ENCODE measurements around the gene ITIH6. TPM values are rescaled to one million over a fixed set of nuclear protein-coding genes. Genes with fewer than 3 reads are reported as not detected.

The ITIH6 gene
- total and polyA plus RNA-seq, 4 donors = not detected

DNA sequence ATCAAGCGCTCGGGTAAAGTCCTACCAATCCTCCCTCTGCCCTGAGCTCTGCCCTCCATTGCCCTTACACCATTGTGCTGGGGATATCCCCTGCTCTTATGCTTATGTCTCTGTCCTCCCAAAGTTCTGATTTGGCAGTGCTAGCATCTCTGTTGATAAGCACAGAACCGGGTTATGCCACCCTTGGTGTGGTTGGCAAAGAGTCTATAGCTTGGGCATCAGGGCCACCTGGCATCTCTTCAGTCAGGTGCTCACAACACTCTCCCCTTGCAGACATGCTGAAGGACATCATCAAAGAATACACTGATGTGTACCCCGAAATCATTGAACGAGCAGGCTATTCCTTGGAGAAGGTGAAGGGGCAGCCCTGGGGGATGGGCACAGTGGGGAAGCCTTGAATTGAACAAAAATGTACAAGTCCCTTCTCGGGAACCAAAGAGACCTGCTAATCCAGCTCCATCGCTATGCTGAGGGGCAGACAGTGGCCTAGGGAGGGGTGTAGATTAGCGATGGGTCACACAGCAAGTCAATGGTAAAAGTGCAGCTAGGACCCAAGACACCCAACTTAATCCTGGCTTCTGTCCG is 13.3 kb upstream of the ITIH6 start:
- intact Hi-C loops (cut with DNase I) = no loop called here
- ATAC-seq (ENCODE audit: low FRiP score) (no peak), DNase-seq (no peak)
- Histone ChIP-seq H3K36me3 (ENCODE audit: control insufficient read depth in 1 of 2, insufficient read depth in 2 of 2, low read length in 1 of 2) (peaks cover 0 to 18% of the 10 kb centered on the region in 2 donors), H3K27me3 (ENCODE audit: control insufficient read depth in 1 of 2, insufficient read depth in 2 of 2, low read length in 1 of 2) (no peaks in the 10 kb centered on the region), H3K9me3 (ENCODE audit: control insufficient read depth, low read length) (no peaks in the 10 kb centered on the region), H3K4me1 (ENCODE audit: control insufficient read depth in 1 of 2, insufficient read depth in 2 of 2, low read length in 2 of 2) (no peaks in the 10 kb centered on the region), H3K4me3 (ENCODE audit: low read length in 2 of 2) (no peak overlapping the region), H3K27ac (ENCODE audit: low read depth in 1 of 2, low read length in 2 of 2) (no peak overlapping the region)
- WGBS, 2 donors = 65 to 67% methylated on average over 9 of the region's 9 CpGs

DNA sequence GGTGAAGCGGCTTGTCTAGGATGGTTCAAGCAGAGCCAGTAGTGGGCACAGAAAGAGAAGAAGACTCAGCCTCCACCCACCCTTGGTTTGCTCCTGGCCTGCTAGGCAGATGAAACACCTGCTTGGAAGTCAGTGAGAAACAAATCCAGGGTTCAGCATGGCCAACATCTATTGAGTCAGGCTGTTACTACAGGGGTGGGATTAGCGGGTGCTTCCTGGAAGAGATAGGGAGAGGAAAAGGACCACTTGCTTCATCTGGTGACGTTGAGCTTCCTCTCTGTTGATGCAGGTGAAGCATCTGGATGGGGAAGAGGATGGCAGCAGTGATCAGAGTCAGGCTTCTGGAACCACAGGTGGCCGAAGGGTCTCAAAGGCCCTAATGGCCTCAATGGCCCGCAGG is 12.5 kb upstream of the ITIH6 start:
- H3K4me3 ChIP-seq (ENCODE audit: low read length in 2 of 2) = no peak overlapping the region
- H3K9me3 ChIP-seq (ENCODE audit: control insufficient read depth, low read length) = no peaks in the 10 kb centered on the region
- ATAC-seq (ENCODE audit: low FRiP score) = no peak
- intact Hi-C loops (cut with DNase I) = no loop called here
- no peaks in the 10 kb centered on the region for H3K27me3 ChIP-seq (ENCODE audit: control insufficient read depth in 1 of 2, insufficient read depth in 2 of 2, low read length in 1 of 2)
- peaks cover 0 to 16% of the 10 kb centered on the region in 2 donors for H3K36me3 ChIP-seq (ENCODE audit: control insufficient read depth in 1 of 2, insufficient read depth in 2 of 2, low read length in 1 of 2)
- DNase-seq = no peak
- H3K4me1 ChIP-seq (ENCODE audit: control insufficient read depth in 1 of 2, insufficient read depth in 2 of 2, low read length in 2 of 2) = no peaks in the 10 kb centered on the region
- WGBS, 2 donors = 71 to 80% methylated on average over 5 of the region's 5 CpGs
- no peak overlapping the region for H3K27ac ChIP-seq (ENCODE audit: low read depth in 1 of 2, low read length in 2 of 2)

GRCh38 chrX:54808605-54809483 is 10.8 kb upstream of the ITIH6 start:
- peak; percentile 95 to 96 for DNase-seq
- peak; percentile 93 for ATAC-seq (ENCODE audit: low FRiP score)
- Histone ChIP-seq H3K36me3 (ENCODE audit: control insufficient read depth in 1 of 2, insufficient read depth in 2 of 2, low read length in 1 of 2) (peaks cover 0 to 10% of the 10 kb centered on the region in 2 donors), H3K4me1 (ENCODE audit: control insufficient read depth in 1 of 2, insufficient read depth in 2 of 2, low read length in 2 of 2) (no peaks in the 10 kb centered on the region), H3K27ac (ENCODE audit: low read depth in 1 of 2, low read length in 2 of 2) (peak overlapping the region in 1 of 2 donors; percentile 39), H3K9me3 (ENCODE audit: control insufficient read depth, low read length) (no peaks in the 10 kb centered on the region), H3K27me3 (ENCODE audit: control insufficient read depth in 1 of 2, insufficient read depth in 2 of 2, low read length in 1 of 2) (no peaks in the 10 kb centered on the region), H3K4me3 (ENCODE audit: low read length in 2 of 2) (peak overlapping the region; percentile 8 to 41)
- intact Hi-C loops (cut with DNase I) = loop anchor here (2.0 to 10.0 kb wide), 2 partner anchors 170 to 764 kb away; partner anchors contain the start of gene PHF8 (in 1 of the 2)
- 1 to 31% methylated on average over 38 of the region's 38 CpGs for WGBS, 2 donors

GRCh38 chrX:54808109-54808604 is 10.1 kb upstream of the ITIH6 start:
- Histone ChIP-seq H3K9me3 (ENCODE audit: control insufficient read depth, low read length) (no peaks in the 10 kb centered on the region), H3K27me3 (ENCODE audit: control insufficient read depth in 1 of 2, insufficient read depth in 2 of 2, low read length in 1 of 2) (no peaks in the 10 kb centered on the region), H3K4me1 (ENCODE audit: control insufficient read depth in 1 of 2, insufficient read depth in 2 of 2, low read length in 2 of 2) (no peaks in the 10 kb centered on the region), H3K27ac (ENCODE audit: low read depth in 1 of 2, low read length in 2 of 2) (peak overlapping the region in 1 of 2 donors; percentile 85), H3K4me3 (ENCODE audit: low read length in 2 of 2) (peak overlapping the region; percentile 8 to 41), H3K36me3 (ENCODE audit: control insufficient read depth in 1 of 2, insufficient read depth in 2 of 2, low read length in 1 of 2) (peaks cover 0 to 9% of the 10 kb centered on the region in 2 donors)
- peak; percentile 81 to 89 for DNase-seq
- intact Hi-C loops (cut with DNase I) = loop anchor here (2.0 to 10.0 kb wide), 2 partner anchors 169 to 763 kb away; partner anchors contain the start of gene PHF8 (in 1 of the 2)
- ATAC-seq (ENCODE audit: low FRiP score) = peak; percentile 87
- 1 to 35% methylated on average over 22 to 23 of the region's 23 CpGs for WGBS, 2 donors

DNA sequence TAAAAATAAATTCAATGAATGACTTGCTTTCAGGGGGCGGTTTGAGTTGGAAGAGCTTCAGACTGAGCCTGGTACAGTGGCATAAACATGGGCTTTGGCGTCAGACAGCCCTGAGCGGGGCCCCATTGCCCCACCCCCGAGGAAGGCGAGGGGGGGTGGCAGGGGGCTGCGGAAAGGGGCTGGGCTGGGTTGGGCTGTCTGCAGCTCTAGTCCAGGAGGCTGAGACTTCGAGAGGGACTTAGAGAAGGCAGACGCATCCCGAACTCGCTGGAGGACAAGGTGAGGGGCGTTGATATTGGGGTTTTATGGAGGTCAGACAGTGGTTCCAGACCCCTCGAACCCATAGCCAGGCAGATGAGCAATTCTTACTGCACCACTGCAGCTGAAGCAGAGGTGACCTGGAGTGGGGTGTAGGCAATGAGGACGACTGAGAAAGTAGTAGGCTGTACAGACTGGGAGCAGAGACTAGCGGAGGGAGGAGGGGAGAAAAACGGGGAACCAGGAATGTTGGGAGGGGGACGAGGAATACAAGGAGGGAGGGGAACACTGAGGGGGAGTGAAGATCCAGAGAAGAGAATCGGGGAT is 9.6 kb upstream of the ITIH6 start, which contains the start of gene MAGED2:
MAGED2 (plus strand) TSS at position 222 of the 585 bp plus-strand sequence. CDS start 1,587 bp downstream, outside the sequence.
- Histone ChIP-seq H3K36me3 (ENCODE audit: control insufficient read depth in 1 of 2, insufficient read depth in 2 of 2, low read length in 1 of 2) (peaks cover 0 to 9% of the 10 kb centered on the region in 2 donors), H3K4me1 (ENCODE audit: control insufficient read depth in 1 of 2, insufficient read depth in 2 of 2, low read length in 2 of 2) (no peaks in the 10 kb centered on the region), H3K4me3 (ENCODE audit: low read length in 2 of 2) (peak within 1 kb of the TSS; percentile 8 to 41), H3K9me3 (ENCODE audit: control insufficient read depth, low read length) (no peaks in the 10 kb centered on the region), H3K27ac (ENCODE audit: low read depth in 1 of 2, low read length in 2 of 2) (peak within 1 kb of the TSS in 1 of 2 donors; percentile 85), H3K27me3 (ENCODE audit: control insufficient read depth in 1 of 2, insufficient read depth in 2 of 2, low read length in 1 of 2) (no peaks in the 10 kb centered on the region)
- WGBS, 2 donors = 0 to 29% methylated on average over 16 to 17 of the region's 17 CpGs
- intact Hi-C loops (cut with DNase I) = loop anchor here (2.0 to 10.0 kb wide), 2 partner anchors 169 to 763 kb away; partner anchors contain the start of gene PHF8 (in 1 of the 2)
- ATAC-seq (ENCODE audit: low FRiP score) (peak; percentile 67), DNase-seq (peak; percentile 61 to 82)

- ATAC-seq (ENCODE audit: low FRiP score) (no peak), DNase-seq (no peak)
- Histone ChIP-seq H3K27ac (ENCODE audit: low read depth in 1 of 2, low read length in 2 of 2) (no peak overlapping the region), H3K9me3 (ENCODE audit: control insufficient read depth, low read length) (no peaks in the 10 kb centered on the region), H3K4me3 (ENCODE audit: low read length in 2 of 2) (no peak overlapping the region), H3K27me3 (ENCODE audit: control insufficient read depth in 1 of 2, insufficient read depth in 2 of 2, low read length in 1 of 2) (no peaks in the 10 kb centered on the region), H3K4me1 (ENCODE audit: control insufficient read depth in 1 of 2, insufficient read depth in 2 of 2, low read length in 2 of 2) (no peaks in the 10 kb centered on the region), H3K36me3 (ENCODE audit: control insufficient read depth in 1 of 2, insufficient read depth in 2 of 2, low read length in 1 of 2) (no peaks in the 10 kb centered on the region)
- WGBS, 2 donors = 76 to 98% methylated on average over 2 of the region's 2 CpGs
- intact Hi-C loops (cut with DNase I) = no loop called here
Measured at GRCh38 chrX:54799046-54799445, 991 bp upstream of the ITIH6 start.

DNA sequence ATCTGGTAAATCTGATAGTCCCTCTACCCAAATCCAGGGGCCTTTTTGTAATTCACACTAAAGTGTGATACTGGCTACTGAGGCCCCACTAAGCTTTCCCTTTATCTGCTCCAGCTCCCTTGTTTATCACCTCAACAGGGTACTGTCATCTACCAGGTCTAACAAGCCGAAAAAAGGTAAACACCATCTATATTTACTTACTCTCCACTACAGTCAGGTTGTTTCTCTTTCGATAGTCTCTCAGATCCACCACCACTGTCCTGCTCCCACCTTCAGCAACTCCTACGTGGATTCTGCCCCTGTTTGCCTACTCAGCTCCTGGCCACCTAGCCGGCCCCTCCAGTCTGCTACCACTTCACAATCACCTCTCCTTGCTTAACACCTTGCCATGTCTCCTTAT is 3.3 kb downstream of the ITIH6 start:
- no peak for ATAC-seq (ENCODE audit: low FRiP score)
- DNase-seq = no peak
- H3K4me3 ChIP-seq (ENCODE audit: low read length in 2 of 2) = no peak overlapping the region
- intact Hi-C loops (cut with DNase I) = no loop called here
- H3K4me1 ChIP-seq (ENCODE audit: control insufficient read depth in 1 of 2, insufficient read depth in 2 of 2, low read length in 2 of 2) = no peaks in the 10 kb centered on the region
- WGBS, 2 donors = 74 to 89% methylated on average over 4 of the region's 4 CpGs
- no peaks in the 10 kb centered on the region for H3K36me3 ChIP-seq (ENCODE audit: control insufficient read depth in 1 of 2, insufficient read depth in 2 of 2, low read length in 1 of 2)
- no peak overlapping the region for H3K27ac ChIP-seq (ENCODE audit: low read depth in 1 of 2, low read length in 2 of 2)
- H3K9me3 ChIP-seq (ENCODE audit: control insufficient read depth, low read length) = no peaks in the 10 kb centered on the region
- no peaks in the 10 kb centered on the region for H3K27me3 ChIP-seq (ENCODE audit: control insufficient read depth in 1 of 2, insufficient read depth in 2 of 2, low read length in 1 of 2)

GRCh38 chrX:54794028-54794427 is 4.0 kb downstream of the ITIH6 start:
- Histone ChIP-seq H3K27ac (ENCODE audit: low read depth in 1 of 2, low read length in 2 of 2) (no peak overlapping the region), H3K27me3 (ENCODE audit: control insufficient read depth in 1 of 2, insufficient read depth in 2 of 2, low read length in 1 of 2) (no peaks in the 10 kb centered on the region), H3K4me1 (ENCODE audit: control insufficient read depth in 1 of 2, insufficient read depth in 2 of 2, low read length in 2 of 2) (no peaks in the 10 kb centered on the region), H3K4me3 (ENCODE audit: low read length in 2 of 2) (no peak overlapping the region), H3K36me3 (ENCODE audit: control insufficient read depth in 1 of 2, insufficient read depth in 2 of 2, low read length in 1 of 2) (no peaks in the 10 kb centered on the region), H3K9me3 (ENCODE audit: control insufficient read depth, low read length) (no peaks in the 10 kb centered on the region)
- no peak for ATAC-seq (ENCODE audit: low FRiP score)
- 0 to 3% methylated on average over 1 of the region's 1 CpG for WGBS, 2 donors
- intact Hi-C loops (cut with DNase I) = no loop called here
- no peak for DNase-seq

All from aorta (tissue), 5 donors.